H9 (cell line): ENCODE measurements around the gene SPC24. TPM values are rescaled to one million over a fixed set of nuclear protein-coding genes. Genes with fewer than 3 reads are reported as not detected.

Source experiments
- DNase-seq: peaks from one replicate; pipeline ENCODE4 v3.0.0-alpha.2; 2017
- H2AFZ ChIP-seq: one replicate; pipeline ENCODE4 v1.6.1; 2013; ENCODE audit warnings: mild to moderate bottlenecking, low read length, control low read depth, moderate library complexity
- H2AK5ac ChIP-seq: 2 replicates; pipeline ENCODE4 v1.6.1; 2013; ENCODE audit warnings: low read length, control low read depth, mixed read lengths; ENCODE audit not compliant: insufficient read length
- H2BK120ac ChIP-seq: one replicate; pipeline ENCODE4 v1.6.1; 2013; ENCODE audit warnings: low read depth, mild to moderate bottlenecking, low read length, control low read depth, inconsistent platforms; ENCODE audit not compliant: poor library complexity, severe bottlenecking
- H2BK12ac ChIP-seq: 2 replicates; pipeline ENCODE4 v1.6.1; 2013; ENCODE audit warnings: low read length, control low read depth, mixed read lengths, low read depth; ENCODE audit not compliant: insufficient read length
- H2BK15ac ChIP-seq: 2 replicates; pipeline ENCODE4 v1.6.1; 2013; ENCODE audit warnings: low read depth, low read length, control low read depth
- H2BK20ac ChIP-seq: one replicate; pipeline ENCODE4 v1.6.1; 2013; ENCODE audit warnings: low read depth, mild to moderate bottlenecking, low read length, control low read depth, inconsistent platforms; ENCODE audit not compliant: poor library complexity, severe bottlenecking
- H2BK5ac ChIP-seq: 2 replicates; pipeline ENCODE4 v1.6.1; 2013; ENCODE audit warnings: low read length, control low read depth, mixed read lengths; ENCODE audit not compliant: insufficient read length
- H3K14ac ChIP-seq: 2 replicates; pipeline ENCODE4 v1.6.1; 2013; ENCODE audit warnings: low read length, control low read depth; ENCODE audit not compliant: insufficient read depth
- H3K18ac ChIP-seq: 2 replicates; pipeline ENCODE4 v1.6.1; 2013; ENCODE audit warnings: low read depth, mild to moderate bottlenecking, mixed read lengths, low read length, control low read depth; ENCODE audit not compliant: insufficient read length
- H3K23ac ChIP-seq: 2 replicates; pipeline ENCODE4 v1.6.1; 2013; ENCODE audit warnings: low read length, control low read depth, mixed read lengths, low read depth; ENCODE audit not compliant: insufficient read length
- H3K23me2 ChIP-seq: 2 replicates; pipeline ENCODE4 v1.6.1; 2013; ENCODE audit warnings: low read depth, mild to moderate bottlenecking, mixed read lengths, low read length, control low read depth; ENCODE audit not compliant: insufficient read length, poor library complexity, severe bottlenecking
- H3K27ac ChIP-seq: 2 replicates; pipeline ENCODE4 v1.5.1; 2013; ENCODE audit warnings: low read length, control low read depth, mixed read lengths, low read depth; ENCODE audit not compliant: insufficient read length
- H3K27me3 ChIP-seq: 2 replicates; pipeline ENCODE4 v1.6.1; 2013; ENCODE audit warnings: low read length, control low read depth, inconsistent platforms; ENCODE audit not compliant: insufficient read depth
- H3K4ac ChIP-seq: 2 replicates; pipeline ENCODE4 v1.6.1; 2013; ENCODE audit warnings: low read depth, mild to moderate bottlenecking, control low read depth, inconsistent platforms, low read length, moderate library complexity
- H3K4me1 ChIP-seq: 2 replicates; pipeline ENCODE4 v1.6.1; 2013; ENCODE audit warnings: low read length, control low read depth, inconsistent platforms; ENCODE audit not compliant: insufficient read depth
- H3K4me2 ChIP-seq: 2 replicates; pipeline ENCODE4 v1.6.1; 2013; ENCODE audit warnings: low read length, control low read depth, mixed read lengths; ENCODE audit not compliant: insufficient read length, insufficient read depth
- H3K56ac ChIP-seq: 2 replicates; pipeline ENCODE4 v1.6.1; 2013; ENCODE audit warnings: low read depth, mild to moderate bottlenecking, mixed read lengths, low read length, control low read depth; ENCODE audit not compliant: insufficient read length
- H3K79me1 ChIP-seq: 2 replicates; pipeline ENCODE4 v1.6.1; 2013; ENCODE audit warnings: low read depth, mild to moderate bottlenecking, moderate library complexity, low read length, control low read depth, inconsistent platforms; ENCODE audit not compliant: insufficient read depth, poor library complexity, severe bottlenecking
- H3K79me2 ChIP-seq: 2 replicates; pipeline ENCODE4 v1.6.1; 2013; ENCODE audit warnings: low read length, control low read depth, inconsistent platforms; ENCODE audit not compliant: insufficient read depth
- H3K9ac ChIP-seq: 2 replicates; pipeline ENCODE4 v1.6.1; 2013; ENCODE audit warnings: low read length, control low read depth, mixed read lengths; ENCODE audit not compliant: insufficient read length; ENCODE audit errors: extremely low read depth
- H3K9me3 ChIP-seq: one replicate; pipeline ENCODE4 v1.6.1; 2013; ENCODE audit warnings: low read depth, low read length, inconsistent platforms; ENCODE audit not compliant: control insufficient read depth
- H3T11ph ChIP-seq: one replicate; pipeline ENCODE4 v1.6.1; 2013; ENCODE audit warnings: mild to moderate bottlenecking, low read length, control low read depth, inconsistent platforms
- H4K20me1 ChIP-seq: one replicate; pipeline ENCODE4 v1.6.1; 2013; ENCODE audit not compliant: control insufficient read depth, insufficient read length, insufficient read depth
- H4K5ac ChIP-seq: 2 replicates; pipeline ENCODE4 v1.6.1; 2013; ENCODE audit warnings: low read depth, mild to moderate bottlenecking, mixed read lengths, low read length, control low read depth; ENCODE audit not compliant: insufficient read length
- H4K8ac ChIP-seq: replicated peaks from 2 replicates; pipeline ENCODE4 v1.6.1; 2013; ENCODE audit warnings: low read length, control low read depth, mixed read lengths, low read depth; ENCODE audit not compliant: insufficient read length
- H4K91ac ChIP-seq: 2 replicates; pipeline ENCODE4 v1.6.1; 2013; ENCODE audit warnings: low read depth, mild to moderate bottlenecking, moderate library complexity, mixed read lengths, low read length, control low read depth; ENCODE audit not compliant: insufficient read length
- H3K27ac Mint-ChIP-seq, 3 experiments: 2 replicates in 2 of 3; 3 replicates in 1 of 3; pipeline ENCODE4 v1.8.0; 2020 to 2021; ENCODE audit warnings: mixed read lengths in 3 of 3, mild to moderate bottlenecking in 1 of 3, moderate library complexity in 1 of 3
- H3K27me3 Mint-ChIP-seq: 2 replicates; pipeline ENCODE4 v1.8.0; 2021; ENCODE audit warnings: low read depth, mild to moderate bottlenecking, moderate library complexity, mixed read lengths
- H3K36me3 Mint-ChIP-seq, 3 experiments: 2 replicates in 2 of 3; 3 replicates in 1 of 3; pipeline ENCODE4 v1.8.0; 2020 to 2021; ENCODE audit warnings: low read depth in 3 of 3, mixed read lengths in 3 of 3; ENCODE audit not compliant: insufficient read depth in 1 of 3
- H3K4me1 Mint-ChIP-seq, 2 experiments: 2 replicates each; pipeline ENCODE4 v1.8.0; 2020; ENCODE audit warnings: mixed read lengths in 2 of 2
- H3K4me3 Mint-ChIP-seq, 2 experiments: 2 replicates in 1 of 2; 3 replicates in 1 of 2; pipeline ENCODE4 v1.8.0; 2020 to 2021; ENCODE audit warnings: mild to moderate bottlenecking in 2 of 2, mixed read lengths in 2 of 2, moderate library complexity in 1 of 2
- H3K9me3 Mint-ChIP-seq, 2 experiments: 2 replicates in 1 of 2; 3 replicates in 1 of 2; pipeline ENCODE4 v1.8.0; 2020; ENCODE audit warnings: mild to moderate bottlenecking in 2 of 2, mixed read lengths in 2 of 2, moderate library complexity in 1 of 2
- whole genome bisulfite sequencing: extraction: QIAGEN DNeasy Blood & Tissue Kit; methylation state at CpG from one replicate; pipeline ENCODE4 v1.1.7; 2013; ENCODE audit warnings: missing lambda C conversion rate, low lambda C conversion rate, mixed read lengths; ENCODE audit not compliant: insufficient read length; ENCODE audit errors: extremely low coverage; 5-methylcytosine and 5-hydroxymethylcytosine counted together
- total RNA-seq: library from RNA; stranded (reverse); gene quantifications from 2 replicates; pipeline ENCODE4 v1.2.1, GENCODE V29; 2021
- TF ChIP-seq, protein P1 (sequence below): fragments of 200-600 bp; sonication (generic); conservative IDR thresholded peaks from 3 replicates; pipeline ENCODE4 v1.8.0; 2021; ENCODE audit warnings: antibody characterized with exemption, mild to moderate bottlenecking

The SPC24 gene
- total RNA-seq, 1 experiment from 2014 or later: 51.5 TPM

DNA sequence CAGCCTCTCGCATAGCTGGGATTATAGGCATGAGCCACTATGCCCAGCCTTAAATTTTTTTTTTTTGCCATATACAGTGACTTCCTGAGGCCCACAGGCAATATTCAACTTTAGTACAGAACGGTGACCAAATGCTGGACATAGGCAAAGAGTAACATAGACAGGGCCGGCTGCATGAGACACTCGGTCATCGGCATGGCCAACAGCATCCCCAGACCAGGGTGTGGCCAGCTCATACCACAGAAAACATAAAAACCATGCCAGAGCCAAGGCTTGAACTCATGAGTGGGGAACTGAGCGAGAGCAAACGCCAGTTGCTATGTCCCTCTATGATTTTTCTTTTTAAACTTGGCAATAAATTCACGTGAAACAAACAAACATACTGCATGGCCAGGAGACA, 24.8 kb upstream of the SPC24 start:
- Histone ChIP-seq H3K56ac (no peak overlapping the region), H3K4me1 (no peaks in the 10 kb centered on the region; the same call in 1 of the 2 replicates), H3T11ph (no peak overlapping the region), H2BK20ac (no peak overlapping the region), H3K23ac (no peak overlapping the region), H3K14ac (no peak overlapping the region), H3K4me2 (no peak overlapping the region), H4K8ac (no peak overlapping the region), H3K79me2 (no peaks in the 10 kb centered on the region), H4K91ac (no peak overlapping the region), H3K27ac (no peak overlapping the region), H2AK5ac (no peak overlapping the region), H4K20me1 (no peaks in the 10 kb centered on the region), H4K5ac (no peak overlapping the region), H3K27me3 (no peaks in the 10 kb centered on the region), H2AFZ (no peak overlapping the region), H3K9ac (no peak overlapping the region), H3K79me1 (no peaks in the 10 kb centered on the region), H3K4ac (no peak overlapping the region), H2BK5ac (no peak overlapping the region), H3K9me3 (no peaks in the 10 kb centered on the region), H2BK120ac (no peak overlapping the region), H2BK15ac (no peak overlapping the region), H3K23me2 (no peaks in the 10 kb centered on the region), H3K18ac (no peak overlapping the region), H2BK12ac (no peak overlapping the region)
- DNase-seq: no peak
- Mint-ChIP-seq H3K9me3 (no peaks in the 10 kb centered on the region), H3K4me1 (0 out of 4 replicates have a peak, but pooled peaks cover 0 to 3% of the 10 kb centered on the region in 2 experiments), H3K27me3 (no peaks in the 10 kb centered on the region; the same call in 1 of the 2 replicates), H3K4me3 (no peak overlapping the region), H3K27ac (peak overlapping the region in 2 of 3 experiments; percentile 20 to 74; a peak in 1 of 7 replicates), H3K36me3 (peaks cover 16 to 45% (median 27%) of the 10 kb centered on the region in 3 experiments; a peak in 6 of 7 replicates)
- WGBS: no CpG with 5 or more reads among the region's 8 CpGs
- TF ChIP-seq, protein P1, sequence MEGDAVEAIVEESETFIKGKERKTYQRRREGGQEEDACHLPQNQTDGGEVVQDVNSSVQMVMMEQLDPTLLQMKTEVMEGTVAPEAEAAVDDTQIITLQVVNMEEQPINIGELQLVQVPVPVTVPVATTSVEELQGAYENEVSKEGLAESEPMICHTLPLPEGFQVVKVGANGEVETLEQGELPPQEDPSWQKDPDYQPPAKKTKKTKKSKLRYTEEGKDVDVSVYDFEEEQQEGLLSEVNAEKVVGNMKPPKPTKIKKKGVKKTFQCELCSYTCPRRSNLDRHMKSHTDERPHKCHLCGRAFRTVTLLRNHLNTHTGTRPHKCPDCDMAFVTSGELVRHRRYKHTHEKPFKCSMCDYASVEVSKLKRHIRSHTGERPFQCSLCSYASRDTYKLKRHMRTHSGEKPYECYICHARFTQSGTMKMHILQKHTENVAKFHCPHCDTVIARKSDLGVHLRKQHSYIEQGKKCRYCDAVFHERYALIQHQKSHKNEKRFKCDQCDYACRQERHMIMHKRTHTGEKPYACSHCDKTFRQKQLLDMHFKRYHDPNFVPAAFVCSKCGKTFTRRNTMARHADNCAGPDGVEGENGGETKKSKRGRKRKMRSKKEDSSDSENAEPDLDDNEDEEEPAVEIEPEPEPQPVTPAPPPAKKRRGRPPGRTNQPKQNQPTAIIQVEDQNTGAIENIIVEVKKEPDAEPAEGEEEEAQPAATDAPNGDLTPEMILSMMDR: no peak
